ENCODE measurements around the gene OSBP. TPM values are rescaled to one million over a fixed set of nuclear protein-coding genes. Genes with fewer than 3 reads are reported as not detected.
A peak's percentile ranks its signal among the peaks of the same experiment; 100 is the strongest.

Gene OSBP
- total and polyA plus RNA-seq, 9 of the 15 experiments (the other 6 are each of a cell fraction or from before 2014, with no cell fraction given) = 11.7 to 49.0 (median 28.7) TPM

DNA sequence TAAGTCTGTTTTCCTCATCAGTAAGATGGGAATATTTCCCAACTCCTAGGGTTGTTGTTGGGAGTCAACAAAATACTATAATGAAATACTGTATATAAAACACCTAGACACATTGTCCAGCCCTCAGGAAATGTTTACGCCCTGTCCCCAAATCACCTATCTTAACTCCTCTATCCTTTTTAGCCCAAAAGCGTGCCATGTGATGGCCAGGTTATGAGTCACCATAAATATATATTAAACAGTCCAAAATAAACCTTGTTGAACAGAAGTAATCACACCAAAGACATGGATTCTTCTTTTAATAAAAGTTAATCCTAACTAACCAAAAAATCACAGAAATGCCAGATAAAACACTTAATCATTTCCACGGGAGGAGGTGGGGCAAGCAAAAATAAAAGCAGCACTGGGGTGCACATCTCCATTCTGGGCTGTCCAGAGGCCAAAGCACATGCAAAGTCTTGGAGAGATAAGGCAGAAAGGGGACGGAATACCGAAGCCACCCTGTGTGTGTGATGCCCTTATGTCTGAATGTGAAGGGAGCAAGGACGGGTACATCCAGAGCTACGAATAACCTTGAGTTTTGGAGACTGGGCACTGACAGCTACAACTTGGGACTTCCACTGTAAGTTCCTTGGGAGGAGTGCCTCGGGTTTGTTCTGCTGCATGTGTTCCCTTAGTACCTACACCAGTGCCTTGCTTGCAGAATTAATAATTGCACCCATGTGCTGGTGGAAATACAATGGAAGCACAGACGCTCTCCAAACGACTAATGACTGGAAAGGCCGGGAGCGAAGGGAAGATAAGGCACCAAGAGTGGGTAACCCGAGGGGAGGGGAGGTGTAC lies 1.1 kb downstream of the OSBP start (continued):
- TF ChIP-seq ARHGAP35 (IDR thresholded peaks at IDR 0.05; ENCODE audit: partially characterized antibody) (no peak), MNT (conservative IDR thresholded peaks at IDR 0.05) (peak in 1 of 2 experiments; percentile 70; a peak in 3 of 4 replicates), NFRKB (IDR thresholded peaks at IDR 0.05; ENCODE audit: low read depth) (no peak), SAP30 (IDR thresholded peaks at IDR 0.05; ENCODE audit: borderline replicate concordance, insufficient read depth, low read depth, low read length, poor library complexity, severe bottlenecking) (peak; percentile 78), E2F1 (CRISPR knock-in tag; IDR thresholded peaks at IDR 0.05) (0 out of 2 replicates have a peak, but pooled peaks have one; percentile 34), HMG20A (CRISPR knock-in tag; conservative IDR thresholded peaks at IDR 0.05) (no peak), GABPA (tag; conservative IDR thresholded peaks at IDR 0.05; ENCODE audit: low read depth) (no peak), FOXJ3 (CRISPR knock-in tag; IDR thresholded peaks at IDR 0.05) (no peak), HDAC2 (IDR thresholded peaks at IDR 0.05) (0 out of 2 replicates have a peak, but pooled peaks have one; percentile 18), PKNOX1 (IDR thresholded peaks at IDR 0.05) (0 out of 2 replicates have a peak, but pooled peaks have one; percentile 8)
- TF ChIP-seq, protein P1, sequence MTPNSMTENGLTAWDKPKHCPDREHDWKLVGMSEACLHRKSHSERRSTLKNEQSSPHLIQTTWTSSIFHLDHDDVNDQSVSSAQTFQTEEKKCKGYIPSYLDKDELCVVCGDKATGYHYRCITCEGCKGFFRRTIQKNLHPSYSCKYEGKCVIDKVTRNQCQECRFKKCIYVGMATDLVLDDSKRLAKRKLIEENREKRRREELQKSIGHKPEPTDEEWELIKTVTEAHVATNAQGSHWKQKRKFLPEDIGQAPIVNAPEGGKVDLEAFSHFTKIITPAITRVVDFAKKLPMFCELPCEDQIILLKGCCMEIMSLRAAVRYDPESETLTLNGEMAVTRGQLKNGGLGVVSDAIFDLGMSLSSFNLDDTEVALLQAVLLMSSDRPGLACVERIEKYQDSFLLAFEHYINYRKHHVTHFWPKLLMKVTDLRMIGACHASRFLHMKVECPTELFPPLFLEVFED (CRISPR knock-in tag; conservative IDR thresholded peaks at IDR 0.05) = 0 out of 2 replicates have a peak, but pooled peaks have one; percentile 31
- TF ChIP-seq, protein P2, sequence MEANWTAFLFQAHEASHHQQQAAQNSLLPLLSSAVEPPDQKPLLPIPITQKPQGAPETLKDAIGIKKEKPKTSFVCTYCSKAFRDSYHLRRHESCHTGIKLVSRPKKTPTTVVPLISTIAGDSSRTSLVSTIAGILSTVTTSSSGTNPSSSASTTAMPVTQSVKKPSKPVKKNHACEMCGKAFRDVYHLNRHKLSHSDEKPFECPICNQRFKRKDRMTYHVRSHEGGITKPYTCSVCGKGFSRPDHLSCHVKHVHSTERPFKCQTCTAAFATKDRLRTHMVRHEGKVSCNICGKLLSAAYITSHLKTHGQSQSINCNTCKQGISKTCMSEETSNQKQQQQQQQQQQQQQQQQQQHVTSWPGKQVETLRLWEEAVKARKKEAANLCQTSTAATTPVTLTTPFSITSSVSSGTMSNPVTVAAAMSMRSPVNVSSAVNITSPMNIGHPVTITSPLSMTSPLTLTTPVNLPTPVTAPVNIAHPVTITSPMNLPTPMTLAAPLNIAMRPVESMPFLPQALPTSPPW (CRISPR knock-in tag; IDR thresholded peaks at IDR 0.05) = peak; percentile 15; the same call in 1 of the 2 replicates

All from K562 (cell line).